GM19328 (cell line): ENCODE results near the gene SCO2.
"Not testable (repeated sequence)": the region's sequence is repeated elsewhere in the genome, so short reads cannot be mapped to it uniquely, and the experiment has no call there.

ENCODE experiments used
- ATAC-seq: cut with Tn5 transposase; IDR thresholded peaks from one replicate; pipeline ENCODE4 v1.9.1; 2021; ENCODE audit warnings: mild to moderate bottlenecking, moderate library complexity; ENCODE audit not compliant: unreplicated experiment

SCO2 gene

GRCh38 chr22:50522208-50522805, 3.1 kb downstream of the SCO2 start:
- ATAC-seq, result no peak

DNA sequence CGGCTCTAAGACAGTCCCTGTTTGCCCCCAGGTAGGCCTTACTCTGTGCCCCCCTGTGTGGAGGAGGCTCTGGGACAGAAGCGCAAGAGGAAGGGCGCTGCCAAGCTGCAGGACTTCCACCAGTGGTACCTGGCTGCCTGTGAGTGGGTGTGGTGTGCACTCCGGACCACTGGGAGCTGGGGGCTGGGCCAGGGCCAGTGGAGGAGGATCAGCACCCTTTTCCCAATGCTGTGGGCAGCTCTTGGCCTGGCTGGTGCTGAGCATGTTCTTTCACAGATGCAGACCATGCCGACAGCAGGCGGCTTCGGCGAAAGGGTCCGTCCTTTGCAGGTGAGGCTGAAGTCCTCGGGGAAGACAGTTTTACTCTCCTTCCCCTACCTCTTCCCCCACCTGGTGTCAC, 3.7 kb downstream of the SCO2 start:
- ATAC-seq, result no peak

DNA sequence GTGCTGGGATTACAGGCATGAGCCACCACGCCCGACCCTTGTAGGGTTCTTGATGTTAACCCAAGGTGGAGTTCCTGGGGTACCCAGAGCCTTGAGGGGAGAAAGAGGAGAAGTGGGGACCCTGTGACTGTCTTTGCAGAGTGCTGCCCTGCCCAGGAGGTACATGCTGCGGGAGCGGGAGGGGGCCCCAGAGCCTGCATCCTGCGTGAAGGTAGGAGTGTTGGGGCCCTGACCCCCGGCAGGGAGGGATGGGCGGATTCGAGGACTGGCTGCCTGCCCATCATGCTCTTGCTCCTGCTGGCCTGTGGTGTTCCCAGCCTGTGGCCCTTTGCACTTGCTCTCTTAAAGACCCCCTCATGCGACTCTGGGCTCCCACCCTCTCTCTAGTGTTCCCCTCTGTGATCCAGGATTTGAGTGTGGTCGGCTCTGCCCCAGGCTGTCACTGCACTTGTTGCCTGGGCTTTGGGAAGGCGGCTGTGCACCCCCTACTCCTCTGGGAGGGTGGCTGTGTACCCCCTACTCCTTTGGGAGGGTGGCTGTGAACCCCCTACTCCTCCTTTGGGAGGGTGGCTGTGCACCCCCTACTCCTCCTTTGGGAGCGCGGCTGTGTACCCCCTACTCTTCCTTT, 4.5 kb downstream of the SCO2 start:
- no peak for ATAC-seq

GRCh38 chr22:50520184-50520583, 5.2 kb downstream of the SCO2 start:
- ATAC-seq, result not testable (repeated sequence)

DNA sequence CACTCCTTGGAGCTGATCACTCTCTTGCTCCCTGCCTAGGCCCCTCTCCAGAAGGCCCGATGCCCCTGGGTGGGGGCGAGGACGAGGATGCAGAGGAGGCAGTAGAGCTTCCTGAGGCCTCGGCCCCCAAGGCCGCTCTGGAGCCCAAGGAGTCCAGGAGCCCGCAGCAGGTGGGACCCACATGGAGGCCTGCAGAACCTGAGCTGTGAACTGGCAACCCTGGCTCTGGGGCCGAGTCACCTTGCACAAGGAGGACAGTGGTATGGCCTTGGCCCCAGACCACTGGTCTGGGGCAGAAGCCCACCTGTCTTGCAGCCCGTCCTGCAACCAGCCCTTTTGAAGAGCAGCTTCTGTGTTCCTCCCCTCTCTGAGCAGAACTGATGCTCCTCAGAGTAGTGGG, 6.2 kb downstream of the SCO2 start:
- no peak for ATAC-seq

DNA sequence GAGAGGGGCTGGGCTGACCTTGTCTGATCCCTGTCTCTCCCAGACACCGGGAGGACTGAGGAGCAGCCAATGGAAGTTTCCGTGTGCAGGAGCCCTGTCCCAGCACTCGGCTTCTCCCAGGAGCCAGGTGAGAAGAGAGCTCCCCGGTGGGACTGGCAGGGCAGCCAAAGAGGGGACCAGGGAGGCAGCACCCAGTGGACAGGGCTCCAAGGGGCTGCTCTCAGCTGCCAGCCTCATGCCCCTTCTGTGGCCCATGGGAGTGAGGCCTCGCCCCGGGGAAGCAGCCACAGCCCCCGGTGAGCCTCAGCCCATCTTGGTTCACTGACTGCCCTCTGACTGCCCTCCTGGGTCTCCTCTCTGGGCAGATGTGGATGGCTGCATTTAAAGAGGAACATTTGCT, 6.8 kb downstream of the SCO2 start:
- no peak for ATAC-seq

DNA sequence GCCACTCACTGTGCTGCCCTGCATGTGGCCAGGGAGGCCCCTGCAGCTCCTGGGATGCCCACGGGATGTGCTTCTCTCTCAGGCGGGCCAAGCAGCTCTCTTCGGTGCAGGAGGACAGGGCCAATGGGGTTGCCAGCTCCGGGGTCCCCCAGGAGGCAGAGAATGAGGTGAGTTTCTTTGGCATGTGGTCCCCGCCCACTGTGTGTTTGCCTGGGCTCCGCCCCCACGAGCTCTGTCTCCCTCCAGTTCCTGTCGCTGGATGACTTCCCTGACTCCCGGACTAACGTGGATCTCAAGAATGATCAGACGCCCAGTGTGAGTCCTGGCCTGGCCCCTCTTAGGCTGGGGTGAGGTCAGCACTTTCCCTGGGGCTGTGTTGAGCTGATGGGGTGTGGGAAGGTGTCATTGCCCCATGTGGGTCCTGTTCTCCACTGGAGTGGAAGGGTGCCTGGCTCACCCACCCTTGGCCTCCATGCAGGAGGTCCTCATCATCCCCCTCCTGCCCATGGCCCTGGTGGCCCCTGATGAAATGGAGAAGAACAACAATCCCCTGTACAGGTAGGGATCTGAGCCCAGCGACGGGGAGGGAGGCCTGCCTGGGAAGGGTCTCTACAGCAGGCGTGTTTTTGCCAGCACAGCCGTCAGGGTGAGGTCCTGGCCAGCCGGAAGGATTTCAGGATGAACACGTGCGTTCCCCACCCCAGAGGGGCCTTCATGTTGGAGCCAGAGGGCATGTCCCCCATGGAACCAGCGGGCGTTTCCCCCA, 7.7 kb downstream of the SCO2 start:
- ATAC-seq, result no peak

DNA sequence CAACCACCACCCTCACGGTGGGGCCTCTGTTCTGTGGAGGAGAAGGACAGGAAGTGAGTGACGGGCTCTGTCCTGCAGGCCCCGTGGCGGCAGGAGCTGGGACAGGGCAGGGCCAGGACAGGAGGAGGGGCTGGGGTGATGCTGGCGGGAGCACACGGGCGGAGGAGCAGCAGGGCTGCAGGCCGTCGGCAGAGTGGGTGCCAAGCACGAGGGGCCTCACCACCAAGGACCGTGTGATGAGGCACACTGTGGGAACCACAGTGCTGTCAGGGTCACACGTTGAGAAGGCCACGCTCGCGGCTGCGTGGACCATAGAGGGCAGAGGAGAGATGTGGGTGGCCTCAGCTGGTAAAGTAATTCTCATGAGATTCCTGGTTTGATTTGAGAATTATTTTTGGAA, 8.5 kb downstream of the SCO2 start:
- ATAC-seq, result no peak

GRCh38 chr22:50516068-50516467, 9.3 kb downstream of the SCO2 start:
- ATAC-seq, result no peak

DNA sequence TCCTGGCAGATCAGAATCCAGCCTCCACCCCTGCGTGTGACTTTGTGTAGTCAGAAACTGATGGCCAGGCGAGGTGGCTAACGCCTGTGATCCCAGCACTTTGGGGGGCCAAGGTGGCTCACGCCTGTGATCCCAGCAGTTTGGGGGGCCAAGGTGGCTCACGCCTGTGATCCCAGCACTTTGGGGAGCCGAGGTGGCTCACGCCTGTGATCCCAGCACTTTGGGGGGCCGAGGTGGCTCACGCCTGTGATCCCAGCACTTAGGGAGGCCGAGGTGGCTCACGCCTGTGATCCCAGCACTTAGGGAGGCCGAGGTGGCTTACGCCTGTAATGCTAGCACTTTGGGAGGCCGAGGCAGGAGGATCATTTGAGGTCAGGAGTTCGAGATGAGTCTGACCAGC, 12.2 kb downstream of the SCO2 start:
- no peak for ATAC-seq

- ATAC-seq, result no peak
Measured at GRCh38 chr22:50508897-50509296, 16.5 kb downstream of the SCO2 start.

DNA sequence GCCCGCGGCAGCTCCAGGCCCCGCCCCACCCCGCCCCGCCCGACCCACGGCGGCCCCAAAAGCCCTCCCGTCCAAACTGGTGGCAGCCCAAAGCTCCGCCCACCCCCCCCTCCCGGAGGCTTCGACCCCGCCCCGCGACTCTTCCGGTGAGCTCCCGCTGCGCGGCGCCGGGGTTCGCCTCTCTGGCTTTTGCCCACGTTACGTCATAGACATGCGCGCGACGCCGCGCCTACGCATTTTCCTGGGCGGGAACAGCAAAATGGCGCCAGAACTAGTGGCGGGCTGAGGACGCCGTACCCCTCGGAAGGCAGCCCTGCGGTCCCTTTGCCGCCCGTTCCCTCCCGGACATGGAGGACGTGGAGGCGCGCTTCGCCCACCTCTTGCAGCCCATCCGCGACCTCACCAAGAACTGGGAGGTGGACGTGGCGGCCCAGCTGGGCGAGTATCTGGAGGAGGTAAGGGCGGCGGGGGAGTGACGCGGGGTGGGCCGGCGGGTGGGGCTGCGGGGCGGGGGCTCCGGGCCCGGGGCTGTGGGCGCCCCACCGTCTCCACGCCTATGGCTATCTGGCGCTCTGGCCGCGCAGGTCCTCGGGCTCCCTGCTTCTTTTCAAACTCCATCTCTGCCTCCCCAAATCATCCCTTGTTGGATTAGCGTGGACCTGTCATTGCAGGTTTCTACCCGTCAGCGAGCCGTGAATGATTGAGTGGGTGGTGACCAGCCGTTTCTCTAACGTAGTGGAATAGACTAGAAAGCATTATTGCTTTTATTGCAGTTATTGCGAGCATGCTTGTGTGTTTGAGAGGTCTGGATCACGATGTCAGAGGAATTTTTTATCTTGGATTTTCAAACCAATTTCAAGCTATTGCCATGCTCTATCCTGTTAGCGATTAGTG, 17.2 kb downstream of the SCO2 start, which contains the start of gene NCAPH2:
NCAPH2 (plus strand) TSS at position 234 of the 894 bp plus-strand sequence; CDS start at position 348, 114 bp downstream.
- ATAC-seq, result peak; percentile 67

DNA sequence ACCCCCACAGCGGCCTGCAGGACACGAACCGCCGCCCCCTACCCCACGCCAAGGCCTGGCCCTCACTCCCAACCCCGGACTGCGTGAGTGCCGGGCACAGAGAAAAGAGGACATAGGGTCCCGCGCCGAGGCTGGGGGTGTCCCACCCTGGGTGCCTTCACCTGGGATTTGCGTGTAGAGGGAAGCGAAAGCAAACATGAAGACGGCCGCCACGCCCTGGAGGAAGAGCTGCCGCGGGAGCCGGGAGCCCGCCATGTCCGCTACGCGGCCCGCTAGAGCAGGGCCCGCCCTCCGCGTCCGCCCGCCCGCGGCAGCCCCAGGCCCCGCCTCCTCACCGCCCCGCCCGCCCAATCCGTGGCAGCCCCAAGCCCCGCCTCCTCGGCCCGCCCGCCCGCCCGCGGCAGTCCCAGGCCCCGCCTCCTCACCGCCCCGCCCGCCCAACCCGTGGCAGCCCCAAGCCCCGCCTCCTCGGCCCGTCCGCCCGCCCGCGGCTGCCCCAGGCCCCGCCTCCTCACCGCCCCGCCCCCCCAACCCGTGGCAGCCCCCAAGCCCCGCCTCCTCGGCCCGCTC, 17.9 kb downstream of the SCO2 start, which contains the start of gene LMF2:
LMF2 (minus strand) TSS at position 282 of the 570 bp plus-strand sequence; CDS start at position 255, 27 bp downstream.
- ATAC-seq, result peak; percentile 44

DNA sequence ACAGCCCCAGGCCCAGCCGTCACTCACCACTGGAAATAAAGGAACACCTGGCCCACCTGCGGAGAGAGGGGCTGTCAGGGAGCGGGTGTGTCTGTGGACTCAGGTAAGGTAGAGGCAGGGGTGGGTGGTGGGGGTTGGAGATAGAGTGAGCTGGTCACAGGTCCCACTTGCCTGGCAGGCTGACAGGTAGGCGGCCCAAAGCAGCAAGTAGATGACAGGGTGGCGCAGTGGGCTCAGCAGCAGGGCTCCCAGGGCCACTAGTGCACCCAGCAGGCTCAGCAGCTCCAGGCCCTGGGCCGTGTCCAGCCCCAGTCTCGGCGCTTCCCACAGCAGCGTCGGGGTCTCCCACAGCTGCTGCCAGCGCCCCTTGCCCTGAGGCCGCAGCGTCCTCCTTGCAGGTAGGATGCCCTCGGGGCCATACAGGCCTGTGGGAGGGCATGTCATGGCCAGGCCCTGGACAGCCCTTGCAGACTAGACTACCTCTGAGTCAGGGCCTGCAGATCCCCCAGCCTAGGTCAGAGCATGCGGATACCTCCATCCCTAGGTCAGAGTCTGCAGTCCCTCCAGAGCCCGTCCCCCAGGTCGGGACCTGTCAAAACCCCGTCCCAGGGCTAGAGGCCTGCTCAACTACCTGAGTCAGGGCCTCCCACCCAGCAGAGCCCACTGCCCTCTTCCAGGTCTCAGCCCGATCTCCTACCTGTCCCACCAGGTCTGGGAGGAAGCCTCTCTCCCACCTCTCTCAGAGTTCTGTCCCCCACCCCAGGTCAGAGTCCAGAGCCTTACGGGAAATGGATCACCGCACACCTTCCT, 18.6 kb downstream of the SCO2 start:
- ATAC-seq, result no peak

GRCh38 chr22:50505776-50506610, 19.4 kb downstream of the SCO2 start:
- no peak for ATAC-seq

- ATAC-seq, result no peak
Measured at GRCh38 chr22:50505276-50505775, 20.1 kb downstream of the SCO2 start.

DNA sequence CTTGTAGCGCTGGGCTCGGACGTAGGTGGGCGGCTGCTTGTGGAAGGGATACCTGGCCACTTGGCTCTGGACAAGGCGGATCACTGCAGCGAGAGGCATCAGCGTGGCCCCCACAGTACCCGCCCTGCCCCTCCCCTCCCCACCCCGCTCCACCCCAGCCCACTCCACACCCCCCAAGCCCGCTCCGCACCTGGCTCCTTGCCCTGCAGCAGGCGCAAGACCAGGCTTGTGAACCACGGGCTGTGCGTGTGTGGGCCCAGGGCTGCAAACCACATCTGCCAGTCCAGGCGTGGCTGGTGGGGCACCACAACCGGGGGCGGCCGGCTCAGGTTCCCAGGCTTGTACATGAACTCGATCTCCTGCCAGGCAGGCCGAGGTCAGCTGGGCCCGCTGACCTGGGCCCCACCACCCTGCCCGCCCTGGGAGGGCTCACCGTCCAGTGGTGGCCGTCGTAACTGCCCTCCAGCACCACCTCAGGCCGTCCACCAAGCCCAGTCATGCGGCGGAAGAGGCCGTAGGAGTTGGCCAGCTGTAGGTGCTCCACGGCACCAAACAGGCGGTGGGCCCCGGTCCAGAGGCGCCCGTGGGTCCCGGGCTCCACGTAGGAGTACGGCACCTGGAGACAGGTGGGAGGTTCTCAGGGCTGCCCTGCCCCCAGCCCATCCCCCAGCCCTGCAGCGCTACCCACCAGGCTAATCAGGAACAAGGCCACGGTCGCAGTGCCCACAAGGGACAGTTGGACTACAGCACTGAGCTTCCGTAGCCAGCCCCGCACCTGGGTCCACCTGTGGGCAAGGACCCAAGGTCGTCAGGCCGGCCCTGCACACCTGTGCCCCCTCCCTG, 20.8 kb downstream of the SCO2 start:
- no peak for ATAC-seq
